Type B pancreatic cell (in vitro differentiated cells): ENCODE data around the gene TMC4. TPM values are rescaled to one million over a fixed set of nuclear protein-coding genes. Genes with fewer than 3 reads are reported as not detected.

ENCODE experiments used
- DNase-seq: peaks from one replicate; pipeline ENCODE4 v3.0.0; 2021; ENCODE audit warnings: mixed read lengths; ENCODE audit not compliant: unreplicated experiment; ENCODE audit errors: extremely low spot score
- H3K27ac Mint-ChIP-seq: 2 replicates; pipeline ENCODE4 v1.8.0; 2021; ENCODE audit warnings: mild to moderate bottlenecking, mixed read lengths
- H3K27me3 Mint-ChIP-seq: 2 replicates; pipeline ENCODE4 v1.8.0; 2021; ENCODE audit warnings: mixed read lengths
- H3K36me3 Mint-ChIP-seq: 2 replicates; pipeline ENCODE4 v1.8.0; 2021; ENCODE audit warnings: mixed read lengths
- H3K4me1 Mint-ChIP-seq: one replicate; pipeline ENCODE4 v1.8.0; 2021; ENCODE audit warnings: mixed read lengths; ENCODE audit not compliant: unreplicated experiment
- H3K4me3 Mint-ChIP-seq: 2 replicates; pipeline ENCODE4 v1.8.0; 2021; ENCODE audit warnings: mild to moderate bottlenecking, mixed read lengths
- H3K9me3 Mint-ChIP-seq: 2 replicates; pipeline ENCODE4 v1.8.0; 2021; ENCODE audit warnings: mixed read lengths
- total RNA-seq: library from RNA; stranded (reverse); gene quantifications from 2 replicates; pipeline ENCODE4 v1.2.1, GENCODE V29; 2021; ENCODE audit warnings: low replicate concordance
- TF ChIP-seq, protein P1 (sequence below): fragments of 200-600 bp; sonication (generic); conservative IDR thresholded peaks from 2 replicates; pipeline ENCODE4 v1.5.0; 2021; ENCODE audit warnings: antibody characterized with exemption, mild to moderate bottlenecking

The TMC4 gene
- total RNA-seq, 1 donor from 2014 or later: 24.2 TPM

- peaks cover 7% of the 10 kb centered on the region for H3K4me1 Mint-ChIP-seq
- peak overlapping the region; percentile 100 for H3K27ac Mint-ChIP-seq
- H3K36me3 Mint-ChIP-seq: peaks cover 7% of the 10 kb centered on the region
- no peaks in the 10 kb centered on the region for H3K27me3 Mint-ChIP-seq
- no peaks in the 10 kb centered on the region for H3K9me3 Mint-ChIP-seq
- peak overlapping the region; percentile 97 for H3K4me3 Mint-ChIP-seq
- TF ChIP-seq, protein P1, sequence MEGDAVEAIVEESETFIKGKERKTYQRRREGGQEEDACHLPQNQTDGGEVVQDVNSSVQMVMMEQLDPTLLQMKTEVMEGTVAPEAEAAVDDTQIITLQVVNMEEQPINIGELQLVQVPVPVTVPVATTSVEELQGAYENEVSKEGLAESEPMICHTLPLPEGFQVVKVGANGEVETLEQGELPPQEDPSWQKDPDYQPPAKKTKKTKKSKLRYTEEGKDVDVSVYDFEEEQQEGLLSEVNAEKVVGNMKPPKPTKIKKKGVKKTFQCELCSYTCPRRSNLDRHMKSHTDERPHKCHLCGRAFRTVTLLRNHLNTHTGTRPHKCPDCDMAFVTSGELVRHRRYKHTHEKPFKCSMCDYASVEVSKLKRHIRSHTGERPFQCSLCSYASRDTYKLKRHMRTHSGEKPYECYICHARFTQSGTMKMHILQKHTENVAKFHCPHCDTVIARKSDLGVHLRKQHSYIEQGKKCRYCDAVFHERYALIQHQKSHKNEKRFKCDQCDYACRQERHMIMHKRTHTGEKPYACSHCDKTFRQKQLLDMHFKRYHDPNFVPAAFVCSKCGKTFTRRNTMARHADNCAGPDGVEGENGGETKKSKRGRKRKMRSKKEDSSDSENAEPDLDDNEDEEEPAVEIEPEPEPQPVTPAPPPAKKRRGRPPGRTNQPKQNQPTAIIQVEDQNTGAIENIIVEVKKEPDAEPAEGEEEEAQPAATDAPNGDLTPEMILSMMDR: no peak
- peak; percentile 99 for DNase-seq
Measured at GRCh38 chr19:54190503-54191010, 17.6 kb upstream of the TMC4 start.

DNA sequence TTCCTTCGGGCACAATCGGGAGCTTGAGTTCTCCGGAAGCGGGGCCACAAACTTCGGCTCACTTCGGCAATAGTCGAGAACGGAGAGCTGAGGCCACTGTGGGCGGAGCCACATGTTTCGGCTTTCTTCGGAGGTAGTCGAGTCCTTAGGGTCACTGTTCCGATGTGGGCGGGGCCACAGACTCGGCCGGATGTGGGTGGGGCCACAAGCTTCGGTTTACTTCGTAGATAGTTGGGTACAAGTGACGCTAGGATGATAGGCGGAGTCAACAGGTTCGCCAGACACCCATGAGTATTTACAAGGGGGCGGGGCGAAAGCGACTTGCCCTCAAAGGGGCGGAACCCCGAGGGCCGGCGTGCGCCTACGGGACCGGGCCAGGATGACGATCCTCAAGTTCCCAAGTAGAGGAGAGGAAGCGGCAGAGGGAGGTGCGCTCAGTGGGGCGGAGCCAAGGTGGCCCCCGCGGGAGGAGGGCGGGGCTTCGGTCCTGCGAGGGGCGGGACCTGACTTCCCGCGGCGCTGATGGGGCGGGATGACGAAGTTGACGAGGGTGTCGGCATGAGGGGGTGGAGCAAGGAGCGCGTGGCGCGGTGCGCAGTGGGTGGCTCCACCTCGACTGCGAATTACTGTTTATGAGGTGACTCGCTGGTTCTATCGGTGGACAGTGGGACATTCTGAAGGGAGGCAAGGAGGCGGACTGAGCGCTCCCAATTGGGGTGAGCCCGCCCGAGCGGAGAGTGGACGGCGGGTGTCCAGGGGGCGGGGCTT is 17.0 kb upstream of the TMC4 start:
- Mint-ChIP-seq H3K9me3 (no peaks in the 10 kb centered on the region), H3K4me1 (peaks cover 7% of the 10 kb centered on the region), H3K27me3 (no peaks in the 10 kb centered on the region), H3K4me3 (peak overlapping the region; percentile 97), H3K27ac (peak overlapping the region; percentile 100), H3K36me3 (peaks cover 8% of the 10 kb centered on the region)
- TF ChIP-seq, protein P1: no peak
- peak; percentile 99 for DNase-seq

GRCh38 chr19:54189145-54189734 is 16.3 kb upstream of the TMC4 start, which contains the start of gene MBOAT7:
Gene MBOAT7 (minus strand): TSS chr19:54189580. CDS start chr19:54188508, 1,072 bp downstream.
- DNase-seq: no peak
- peak within 1 kb of the TSS; percentile 97 for H3K4me3 Mint-ChIP-seq

GRCh38 chr19:54188215-54188871 is 15.4 kb upstream of the TMC4 start:
- TF ChIP-seq, protein P1: no peak
- Mint-ChIP-seq H3K36me3 (peaks cover 8% of the 10 kb centered on the region), H3K27ac (peak overlapping the region; percentile 84), H3K27me3 (no peaks in the 10 kb centered on the region), H3K4me3 (peak overlapping the region; percentile 90), H3K4me1 (peaks cover 7% of the 10 kb centered on the region), H3K9me3 (no peaks in the 10 kb centered on the region)
- DNase-seq: no peak

More at GRCh38 chr19:54189145-54189734, 16.3 kb upstream of the TMC4 start, which contains the start of gene MBOAT7:
- no peaks in the 10 kb centered on the region for H3K27me3 Mint-ChIP-seq
- H3K9me3 Mint-ChIP-seq: no peaks in the 10 kb centered on the region
- peaks cover 7% of the 10 kb centered on the region for H3K4me1 Mint-ChIP-seq
- H3K27ac Mint-ChIP-seq: peak within 1 kb of the TSS; percentile 100
- H3K36me3 Mint-ChIP-seq: peaks cover 8% of the 10 kb centered on the region
- TF ChIP-seq, protein P1: peak; percentile 44

- H3K4me1 Mint-ChIP-seq: peaks cover 7% of the 10 kb centered on the region
- H3K27me3 Mint-ChIP-seq: no peaks in the 10 kb centered on the region
- peak overlapping the region; percentile 67 for H3K27ac Mint-ChIP-seq
- peak overlapping the region; percentile 90 for H3K4me3 Mint-ChIP-seq
- no peak for DNase-seq
- TF ChIP-seq, protein P1: no peak
- peaks cover 8% of the 10 kb centered on the region for H3K36me3 Mint-ChIP-seq
- H3K9me3 Mint-ChIP-seq: no peaks in the 10 kb centered on the region
Measured at GRCh38 chr19:54186934-54187381, 14.0 kb upstream of the TMC4 start.
